Caco-2 (cell line): ENCODE results near the gene ADCY7. TPM values are rescaled to one million over a fixed set of nuclear protein-coding genes. Genes with fewer than 3 reads are reported as not detected.

Experiments
- BruUV-seq: library from RNA; stranded (reverse); fragments of 400-500 nt; replicated peaks from 2 replicates; lab custom pipeline; 2021; lab: Mats Ljungman, UMichigan
- CTCF ChIA-PET: fragments of 300-600 bp; sonication (Branson Sonifier 250); formaldehyde crosslinking; loops from one replicate; lab custom pipeline; 2022; ENCODE audit warnings: antibody characterized with exemption; lab: Charles Lee
- POLR2A ChIA-PET: fragments of 300-600 bp; sonication (Branson Sonifier 250); formaldehyde crosslinking; loops from one replicate; lab custom pipeline; 2022; ENCODE audit warnings: antibody characterized with exemption; lab: Charles Lee
- DNase-seq, 2 experiments: peaks; one replicate each; pipeline versions ENCODE4 v3.0.0 to v3.0.0-alpha.2; 2020 to 2022
- H3K27me3 ChIP-seq: replicated peaks from 2 replicates; pipeline ENCODE4 v1.6.0; 2011; ENCODE audit warnings: low read length; ENCODE audit not compliant: control insufficient read depth, insufficient read depth
- H3K36me3 ChIP-seq: 2 replicates; pipeline ENCODE4 v1.5.1; 2011; ENCODE audit warnings: low read length; ENCODE audit not compliant: control insufficient read depth, insufficient read depth
- H3K4me1 ChIP-seq: fragments of 250-450 bp; sonication (Bioruptor Pico); 2 replicates; pipeline ENCODE4 v1.5.1; 2020; ENCODE audit warnings: mild to moderate bottlenecking
- H3K4me3 ChIP-seq: 2 replicates; pipeline ENCODE4 v1.5.1; 2011; ENCODE audit warnings: low read depth, mild to moderate bottlenecking, control low read depth, low read length
- H3K9me3 ChIP-seq: fragments of 250-450 bp; sonication (Bioruptor Pico); 2 replicates; pipeline ENCODE4 v1.5.1; 2020; ENCODE audit warnings: mild to moderate bottlenecking, moderate library complexity
- H3K27ac Mint-ChIP-seq: one replicate; pipeline ENCODE4 v1.8.0; 2022; ENCODE audit warnings: mixed read lengths; ENCODE audit not compliant: unreplicated experiment
- H3K27me3 Mint-ChIP-seq: one replicate; pipeline ENCODE4 v1.8.0; 2022; ENCODE audit warnings: mixed read lengths; ENCODE audit not compliant: insufficient read depth, unreplicated experiment
- H3K36me3 Mint-ChIP-seq: one replicate; pipeline ENCODE4 v1.8.0; 2022; ENCODE audit warnings: mild to moderate bottlenecking, mixed read lengths; ENCODE audit not compliant: insufficient read depth, unreplicated experiment
- H3K4me1 Mint-ChIP-seq: one replicate; pipeline ENCODE4 v1.8.0; 2022; ENCODE audit warnings: low read depth, mixed read lengths; ENCODE audit not compliant: unreplicated experiment
- H3K4me3 Mint-ChIP-seq: one replicate; pipeline ENCODE4 v1.8.0; 2022; ENCODE audit warnings: mild to moderate bottlenecking, moderate library complexity, mixed read lengths; ENCODE audit not compliant: unreplicated experiment
- H3K9me3 Mint-ChIP-seq: one replicate; pipeline ENCODE4 v1.8.0; 2022; ENCODE audit warnings: mixed read lengths; ENCODE audit not compliant: unreplicated experiment
- intact Hi-C: fragments of 100-400 bp; cut with micrococcal nuclease; formaldehyde crosslinking; loops from one replicate; pipeline ENCODE4 v1.10.0; 2022; ENCODE audit not compliant: unreplicated experiment
- total RNA-seq: library from RNA; stranded (reverse); gene quantifications from 2 replicates; pipeline ENCODE4 v1.2.3, GENCODE V29; 2022
- TF ChIP-seq, protein P1 (sequence below), 2 experiments: fragments of 200-600 bp in 1 of 2; IDR thresholded peaks; 1 replicate in 1 of 2; 2 replicates in 1 of 2; pipeline versions ENCODE4 v1.5.1 to v1.8.0; 2011 to 2022; ENCODE audit warnings: antibody characterized with exemption in 1 of 2, control low read depth in 1 of 2, inconsistent platforms in 1 of 2, low read depth in 1 of 2, low read length in 1 of 2, mild to moderate bottlenecking in 1 of 2, moderate library complexity in 1 of 2; ENCODE audit not compliant: insufficient read depth in 1 of 2, severe bottlenecking in 1 of 2, unreplicated experiment in 1 of 2

Gene ADCY7
- total RNA-seq, 1 experiment from 2014 or later: 54.2 TPM

DNA sequence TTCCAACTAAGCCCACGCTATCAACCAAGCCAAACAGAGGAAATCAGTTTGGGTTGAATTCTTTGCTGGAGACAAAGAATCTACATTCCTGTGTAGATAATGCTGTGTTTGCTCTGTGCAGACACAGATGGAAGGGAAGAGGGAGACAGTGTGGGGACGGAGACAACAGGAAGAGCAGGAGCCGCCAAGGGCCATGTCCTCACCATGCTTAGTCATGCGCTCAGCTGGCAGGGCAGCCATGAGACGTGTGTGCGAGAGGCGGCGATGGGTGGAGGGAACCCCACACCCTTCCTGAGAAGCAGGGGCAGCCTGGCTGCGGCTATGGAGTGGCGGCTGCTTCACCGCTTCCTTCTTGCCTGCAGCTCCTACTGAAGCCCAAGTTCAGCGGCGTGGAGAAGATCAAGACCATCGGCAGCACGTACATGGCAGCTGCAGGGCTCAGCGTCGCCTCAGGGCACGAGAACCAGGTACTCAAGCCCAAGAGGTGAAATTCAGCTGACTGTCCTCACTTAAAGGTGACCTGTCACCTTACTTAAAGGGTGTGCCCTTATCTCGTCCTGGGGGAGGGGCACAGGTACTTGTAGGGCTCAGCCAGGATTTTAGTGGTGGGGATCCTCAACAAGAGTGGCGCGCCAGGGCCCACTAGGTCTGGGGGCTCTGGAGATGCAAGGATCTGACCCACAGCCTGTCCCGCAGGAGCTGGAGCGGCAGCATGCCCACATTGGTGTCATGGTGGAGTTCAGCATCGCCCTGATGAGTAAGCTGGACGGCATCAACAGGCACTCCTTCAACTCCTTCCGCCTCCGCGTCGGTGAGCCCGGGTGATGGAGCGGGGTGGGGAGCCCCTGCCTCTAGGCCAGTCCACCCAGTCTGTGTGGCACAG lies 47.5 kb downstream of the ADCY7 start:
- no TSS peak for BruUV-seq
- H3K9me3 Mint-ChIP-seq: no peaks in the 10 kb centered on the region
- no peaks in the 10 kb centered on the region for H3K27me3 Mint-ChIP-seq
- H3K4me3 Mint-ChIP-seq: peak overlapping the region; percentile 54
- H3K27me3 ChIP-seq: no peaks in the 10 kb centered on the region
- H3K36me3 ChIP-seq: peaks cover 9% of the 10 kb centered on the region
- H3K27ac Mint-ChIP-seq: peak overlapping the region; percentile 87
- TF ChIP-seq, protein P1, sequence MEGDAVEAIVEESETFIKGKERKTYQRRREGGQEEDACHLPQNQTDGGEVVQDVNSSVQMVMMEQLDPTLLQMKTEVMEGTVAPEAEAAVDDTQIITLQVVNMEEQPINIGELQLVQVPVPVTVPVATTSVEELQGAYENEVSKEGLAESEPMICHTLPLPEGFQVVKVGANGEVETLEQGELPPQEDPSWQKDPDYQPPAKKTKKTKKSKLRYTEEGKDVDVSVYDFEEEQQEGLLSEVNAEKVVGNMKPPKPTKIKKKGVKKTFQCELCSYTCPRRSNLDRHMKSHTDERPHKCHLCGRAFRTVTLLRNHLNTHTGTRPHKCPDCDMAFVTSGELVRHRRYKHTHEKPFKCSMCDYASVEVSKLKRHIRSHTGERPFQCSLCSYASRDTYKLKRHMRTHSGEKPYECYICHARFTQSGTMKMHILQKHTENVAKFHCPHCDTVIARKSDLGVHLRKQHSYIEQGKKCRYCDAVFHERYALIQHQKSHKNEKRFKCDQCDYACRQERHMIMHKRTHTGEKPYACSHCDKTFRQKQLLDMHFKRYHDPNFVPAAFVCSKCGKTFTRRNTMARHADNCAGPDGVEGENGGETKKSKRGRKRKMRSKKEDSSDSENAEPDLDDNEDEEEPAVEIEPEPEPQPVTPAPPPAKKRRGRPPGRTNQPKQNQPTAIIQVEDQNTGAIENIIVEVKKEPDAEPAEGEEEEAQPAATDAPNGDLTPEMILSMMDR (IDR thresholded peaks at IDR 0.05; ENCODE audit: insufficient read depth in 1 of 2, low read depth in 1 of 2, low read length in 1 of 2, severe bottlenecking in 1 of 2, unreplicated experiment in 1 of 2): no peak
- peaks cover 36% of the 10 kb centered on the region for H3K4me1 Mint-ChIP-seq
- CTCF ChIA-PET: interaction anchor here (0.9 to 1.5 kb wide), 8 partner anchors 13 to 493 kb away, joined by 3 to 9 read pairs (median 6); partner anchors contain the start of gene CNEP1R1
- H3K36me3 Mint-ChIP-seq: peaks cover 94% of the 10 kb centered on the region
- DNase-seq: peak; percentile 82 to 85
- intact Hi-C loops: loop anchor here (1.0 to 5.0 kb wide), 2 partner anchors 47 to 69 kb away; partner anchors contain the start of gene ADCY7
- POLR2A ChIA-PET: interaction anchor here (0.6 kb wide), 1 partner anchor 68 kb away, joined by 3 read pairs; no protein-coding TSS in a partner anchor
- no peak overlapping the region for H3K4me3 ChIP-seq
- peaks cover 44% of the 10 kb centered on the region for H3K4me1 ChIP-seq
- no peaks in the 10 kb centered on the region for H3K9me3 ChIP-seq

DNA sequence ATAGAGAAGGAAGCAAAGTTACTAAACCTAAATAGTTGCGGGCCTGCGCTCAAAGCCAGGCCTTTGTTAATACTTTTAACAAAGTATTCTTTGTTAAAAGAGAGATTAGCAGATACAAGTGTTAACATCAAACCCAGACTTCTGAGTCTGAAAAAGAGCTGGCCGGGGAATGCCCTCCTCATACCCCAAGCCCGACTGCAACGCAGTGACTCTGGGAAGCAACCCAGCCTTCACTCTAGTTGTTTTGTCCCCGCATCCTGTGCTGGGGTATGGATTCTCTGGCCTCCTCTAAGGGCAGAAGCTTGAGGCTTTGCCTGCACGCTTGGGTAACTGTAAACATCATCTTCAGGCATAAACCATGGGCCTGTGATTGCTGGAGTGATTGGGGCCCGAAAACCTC lies 48.3 kb downstream of the ADCY7 start:
- no TSS peak for BruUV-seq
- H3K4me1 ChIP-seq: peaks cover 47% of the 10 kb centered on the region
- DNase-seq: no peak
- Mint-ChIP-seq H3K4me3 (no peak overlapping the region), H3K9me3 (no peaks in the 10 kb centered on the region), H3K36me3 (peaks cover 94% of the 10 kb centered on the region), H3K27ac (peak overlapping the region; percentile 87), H3K27me3 (no peaks in the 10 kb centered on the region), H3K4me1 (peaks cover 36% of the 10 kb centered on the region)
- TF ChIP-seq, protein P1 (IDR thresholded peaks at IDR 0.05; ENCODE audit: insufficient read depth in 1 of 2, low read depth in 1 of 2, low read length in 1 of 2, severe bottlenecking in 1 of 2, unreplicated experiment in 1 of 2): no peak
- POLR2A ChIA-PET: no interaction called here
- no peaks in the 10 kb centered on the region for H3K27me3 ChIP-seq
- CTCF ChIA-PET: interaction anchor here (0.9 to 1.0 kb wide), 2 partner anchors 13 to 40 kb away, joined by 4 to 5 read pairs; no protein-coding TSS in a partner anchor
- H3K9me3 ChIP-seq: no peaks in the 10 kb centered on the region
- no peak overlapping the region for H3K4me3 ChIP-seq
- H3K36me3 ChIP-seq: peaks cover 9% of the 10 kb centered on the region
- intact Hi-C loops: loop anchor here (5.0 kb wide), 1 partner anchor 47 kb away; the partner anchor contains the start of gene ADCY7

DNA sequence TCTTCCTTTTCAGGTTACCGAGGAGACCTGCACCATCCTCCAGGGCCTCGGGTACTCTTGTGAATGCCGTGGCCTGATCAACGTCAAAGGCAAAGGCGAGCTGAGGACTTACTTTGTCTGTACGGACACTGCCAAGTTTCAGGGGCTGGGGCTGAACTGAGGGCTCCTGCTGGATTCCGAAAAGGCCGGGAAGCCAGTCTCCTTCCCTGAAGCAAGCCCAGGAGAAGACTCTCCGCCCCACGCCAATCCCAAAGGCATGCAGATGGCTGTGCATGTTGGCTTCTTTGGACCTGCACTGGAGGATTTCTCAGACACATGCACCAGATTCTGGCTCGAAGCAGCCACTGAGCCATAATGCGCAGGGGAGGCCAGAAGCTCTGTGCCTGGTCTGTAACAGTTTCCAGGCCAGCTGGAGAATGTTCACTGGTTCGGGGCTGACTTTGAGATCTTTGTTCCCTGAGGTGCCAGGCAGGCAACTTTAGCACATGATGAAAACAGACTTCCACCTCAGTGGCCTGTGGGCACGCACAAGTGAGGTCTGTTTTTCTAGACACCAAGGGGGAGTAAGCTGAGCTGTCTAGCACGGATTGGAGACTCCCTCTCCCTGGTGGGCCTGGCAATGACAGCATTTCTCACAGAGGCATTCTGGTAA lies 49.1 kb downstream of the ADCY7 start:
- no peak overlapping the region for H3K4me3 Mint-ChIP-seq
- TF ChIP-seq, protein P1 (IDR thresholded peaks at IDR 0.05; ENCODE audit: insufficient read depth in 1 of 2, low read depth in 1 of 2, low read length in 1 of 2, severe bottlenecking in 1 of 2, unreplicated experiment in 1 of 2): no peak
- no peaks in the 10 kb centered on the region for H3K27me3 Mint-ChIP-seq
- POLR2A ChIA-PET: no interaction called here
- peak overlapping the region; percentile 87 for H3K27ac Mint-ChIP-seq
- intact Hi-C loops: no loop called here
- no TSS peak for BruUV-seq
- peaks cover 94% of the 10 kb centered on the region for H3K36me3 Mint-ChIP-seq
- no peak for DNase-seq
- Histone ChIP-seq H3K9me3 (no peaks in the 10 kb centered on the region), H3K4me3 (no peak overlapping the region), H3K36me3 (peaks cover 9% of the 10 kb centered on the region), H3K4me1 (peaks cover 40% of the 10 kb centered on the region), H3K27me3 (no peaks in the 10 kb centered on the region)
- H3K4me1 Mint-ChIP-seq: peaks cover 28% of the 10 kb centered on the region
- CTCF ChIA-PET: interaction anchor here (1.0 kb wide), 1 partner anchor 39 kb away, joined by 5 read pairs; no protein-coding TSS in a partner anchor
- H3K9me3 Mint-ChIP-seq: no peaks in the 10 kb centered on the region
